HG03571 (cell line): Measurements from ENCODE around the gene PPP1R1B.

Experiments
- ATAC-seq: cut with Tn5 transposase; IDR thresholded peaks from one replicate; pipeline ENCODE4 v1.9.1; 2021; ENCODE audit not compliant: unreplicated experiment

The PPP1R1B gene

GRCh38 chr17:39666231-39666600 lies 39.5 kb downstream of the PPP1R1B start:
- no peak for ATAC-seq

- no peak for ATAC-seq
Measured at GRCh38 chr17:39666601-39667261, 40.0 kb downstream of the PPP1R1B start.

- no peak for ATAC-seq
Measured at GRCh38 chr17:39667262-39667944, 40.7 kb downstream of the PPP1R1B start.

- no peak for ATAC-seq
Measured at GRCh38 chr17:39667945-39668924, 41.5 kb downstream of the PPP1R1B start, which contains the start of gene PNMT. Gene PNMT, plus strand, starts transcription at chr17:39668453. Its CDS starts 23 bp downstream, at chr17:39668476.

- ATAC-seq: no peak
Measured at GRCh38 chr17:39669897-39670735, 43.4 kb downstream of the PPP1R1B start.

- ATAC-seq: no peak
Measured at GRCh38 chr17:39670746-39671145, 44.0 kb downstream of the PPP1R1B start.

GRCh38 chr17:39671651-39672521 lies 45.1 kb downstream of the PPP1R1B start:
- ATAC-seq: no peak

GRCh38 chr17:39672522-39673334 lies 46.0 kb downstream of the PPP1R1B start:
- no peak for ATAC-seq

GRCh38 chr17:39673335-39674081 lies 46.8 kb downstream of the PPP1R1B start:
- no peak for ATAC-seq

- no peak for ATAC-seq
Measured at GRCh38 chr17:39674179-39674578, 47.4 kb downstream of the PPP1R1B start.

- ATAC-seq: peak; percentile 44
Measured at GRCh38 chr17:39674702-39675389, 48.1 kb downstream of the PPP1R1B start.

- no peak for ATAC-seq
Measured at GRCh38 chr17:39675390-39676082, 48.8 kb downstream of the PPP1R1B start.

- no peak for ATAC-seq
Measured at GRCh38 chr17:39676198-39676819, 49.6 kb downstream of the PPP1R1B start.

- ATAC-seq: no peak
Measured at GRCh38 chr17:39677072-39677471, 50.3 kb downstream of the PPP1R1B start.

- no peak for ATAC-seq
Measured at GRCh38 chr17:39677542-39678339, 51.0 kb downstream of the PPP1R1B start.
